Gastroesophageal sphincter (tissue), 4 donors: Measurements from ENCODE around the gene TBXT. TPM values are rescaled to one million over a fixed set of nuclear protein-coding genes. Genes with fewer than 3 reads are reported as not detected.

ENCODE experiments used
- ATAC-seq: fragments of 150-250 bp; one replicate; pipeline ENCODE4 v1.9.1; 2016; ENCODE audit warnings: mild to moderate bottlenecking, moderate library complexity
- H3K27ac ChIP-seq, 4 donors: fragments of 200-600 bp; sonication (generic) in 3 of 4; 1 replicate in 3 of 4; 2 replicates in 1 of 4; pipeline ENCODE4 v1.5.1; 2016 to 2019
- H3K27me3 ChIP-seq: fragments of 200-600 bp; sonication (generic); one replicate; pipeline ENCODE4 v1.5.1; 2019
- H3K36me3 ChIP-seq, 2 donors: fragments of 200-600 bp; sonication (generic); one replicate each; pipeline ENCODE4 v1.5.1; 2019; ENCODE audit warnings: control low read depth in 1 of 2
- H3K4me1 ChIP-seq, 3 donors: fragments of 200-600 bp; sonication (generic); 1 replicate in 2 of 3; 2 replicates in 1 of 3; pipeline ENCODE4 v1.5.1; 2016 to 2019; ENCODE audit warnings: control low read depth in 2 of 3
- H3K4me3 ChIP-seq, 2 donors: fragments of 200-600 bp; sonication (generic); one replicate each; pipeline ENCODE4 v1.5.1; 2019; ENCODE audit warnings: mild to moderate bottlenecking in 1 of 2, moderate library complexity in 1 of 2
- H3K9me3 ChIP-seq, 3 donors: fragments of 200-600 bp; sonication (generic); one replicate each; pipeline ENCODE4 v1.5.1; 2017 to 2019; ENCODE audit warnings: control low read depth in 2 of 3
- EP300 ChIP-seq: sonication (generic); formaldehyde crosslinking; IDR thresholded peaks from one replicate; pipeline ENCODE4 v1.6.1; 2017; ENCODE audit warnings: antibody characterized with exemption, mild to moderate bottlenecking
- POLR2A ChIP-seq, 2 donors: fragments of 450-650 bp; IDR thresholded peaks; one replicate each; pipeline ENCODE4 v1.6.1; 2017; ENCODE audit warnings: antibody characterized with exemption in 2 of 2, mild to moderate bottlenecking in 2 of 2, moderate library complexity in 1 of 2
- POLR2AphosphoS5 ChIP-seq: sonication (generic); formaldehyde crosslinking; IDR thresholded peaks from one replicate; pipeline ENCODE4 v1.6.1; 2017; ENCODE audit warnings: antibody characterized with exemption
- WGBS, 2 donors: methylation state at CpG; one replicate each; pipeline ENCODE4 v1.1.5; 2018; ENCODE audit warnings: low coverage in 1 of 2; 5-methylcytosine and 5-hydroxymethylcytosine counted together
- total RNA-seq, 4 donors: library from RNA; depleted of rRNA; stranded (reverse); fragments of >200 nt; gene quantifications; one replicate each; pipeline ENCODE4 v1.1.0, GENCODE V29; 2016
- TF ChIP-seq, protein P1 (sequence below), 4 experiments: fragments of 200-600 bp in 2 of 4; fragments of 450-650 bp in 2 of 4; sonication (generic) in 1 of 4; IDR thresholded peaks; one replicate each; pipeline ENCODE4 v1.5.1; 2017 to 2019; ENCODE audit warnings: antibody characterized with exemption in 4 of 4, mild to moderate bottlenecking in 2 of 4, moderate library complexity in 2 of 4

The TBXT gene
- total RNA-seq, 4 donors from 2014 or later: not detected

DNA sequence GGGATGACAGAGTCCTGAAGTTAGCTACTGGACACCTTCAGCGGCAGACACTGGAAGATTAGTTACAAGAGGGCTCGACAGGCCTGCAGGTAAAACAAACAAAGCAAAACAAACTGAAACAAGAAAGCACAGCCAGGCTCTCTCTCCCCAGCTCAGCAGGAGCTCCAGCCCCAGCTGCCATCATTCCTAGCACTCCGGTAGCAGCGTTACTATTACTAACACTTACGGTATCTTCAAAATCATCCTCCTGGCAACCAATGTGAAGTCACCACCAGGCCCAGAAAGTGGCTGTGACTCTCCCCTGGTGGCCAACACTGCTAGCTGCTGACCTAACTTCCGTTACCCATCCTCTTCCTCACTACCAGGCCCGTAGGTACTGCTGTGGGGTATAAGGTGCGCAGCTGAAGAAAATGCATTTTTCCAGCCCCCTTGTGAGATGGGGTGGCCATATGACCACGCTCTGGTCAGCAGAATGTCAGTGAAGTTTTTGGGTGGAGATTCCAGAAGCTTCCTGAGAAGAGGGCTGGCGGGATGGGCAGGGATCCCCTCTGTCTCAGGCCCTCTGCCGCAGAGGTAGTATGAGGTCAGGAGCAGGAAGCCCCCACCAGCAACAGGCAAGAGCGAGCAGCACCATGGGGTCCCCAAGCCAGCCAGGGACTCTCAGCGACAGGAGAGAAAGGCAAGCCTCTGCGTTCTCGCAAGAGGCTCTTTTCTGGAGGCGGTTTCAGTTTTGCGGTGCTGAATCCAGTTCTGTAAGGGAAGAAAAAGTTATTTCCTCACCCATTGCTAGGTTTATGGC is 37.4 kb upstream of the TBXT start:
- ATAC-seq: no peak
- Histone ChIP-seq H3K27ac (no peak overlapping the region), H3K27me3 (peaks cover 20% of the 10 kb centered on the region), H3K36me3 (no peaks in the 10 kb centered on the region), H3K4me1 (no peaks in the 10 kb centered on the region), H3K4me3 (no peak overlapping the region), H3K9me3 (no peaks in the 10 kb centered on the region)
- TF ChIP-seq POLR2A (IDR thresholded peaks at IDR 0.05) (no peak), EP300 (no peak), POLR2AphosphoS5 (no peak)
- TF ChIP-seq, protein P1, sequence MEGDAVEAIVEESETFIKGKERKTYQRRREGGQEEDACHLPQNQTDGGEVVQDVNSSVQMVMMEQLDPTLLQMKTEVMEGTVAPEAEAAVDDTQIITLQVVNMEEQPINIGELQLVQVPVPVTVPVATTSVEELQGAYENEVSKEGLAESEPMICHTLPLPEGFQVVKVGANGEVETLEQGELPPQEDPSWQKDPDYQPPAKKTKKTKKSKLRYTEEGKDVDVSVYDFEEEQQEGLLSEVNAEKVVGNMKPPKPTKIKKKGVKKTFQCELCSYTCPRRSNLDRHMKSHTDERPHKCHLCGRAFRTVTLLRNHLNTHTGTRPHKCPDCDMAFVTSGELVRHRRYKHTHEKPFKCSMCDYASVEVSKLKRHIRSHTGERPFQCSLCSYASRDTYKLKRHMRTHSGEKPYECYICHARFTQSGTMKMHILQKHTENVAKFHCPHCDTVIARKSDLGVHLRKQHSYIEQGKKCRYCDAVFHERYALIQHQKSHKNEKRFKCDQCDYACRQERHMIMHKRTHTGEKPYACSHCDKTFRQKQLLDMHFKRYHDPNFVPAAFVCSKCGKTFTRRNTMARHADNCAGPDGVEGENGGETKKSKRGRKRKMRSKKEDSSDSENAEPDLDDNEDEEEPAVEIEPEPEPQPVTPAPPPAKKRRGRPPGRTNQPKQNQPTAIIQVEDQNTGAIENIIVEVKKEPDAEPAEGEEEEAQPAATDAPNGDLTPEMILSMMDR (IDR thresholded peaks at IDR 0.05): no peak
- 86 to 100% methylated on average over 2 to 7 of the region's 17 CpGs for WGBS, 2 donors

DNA sequence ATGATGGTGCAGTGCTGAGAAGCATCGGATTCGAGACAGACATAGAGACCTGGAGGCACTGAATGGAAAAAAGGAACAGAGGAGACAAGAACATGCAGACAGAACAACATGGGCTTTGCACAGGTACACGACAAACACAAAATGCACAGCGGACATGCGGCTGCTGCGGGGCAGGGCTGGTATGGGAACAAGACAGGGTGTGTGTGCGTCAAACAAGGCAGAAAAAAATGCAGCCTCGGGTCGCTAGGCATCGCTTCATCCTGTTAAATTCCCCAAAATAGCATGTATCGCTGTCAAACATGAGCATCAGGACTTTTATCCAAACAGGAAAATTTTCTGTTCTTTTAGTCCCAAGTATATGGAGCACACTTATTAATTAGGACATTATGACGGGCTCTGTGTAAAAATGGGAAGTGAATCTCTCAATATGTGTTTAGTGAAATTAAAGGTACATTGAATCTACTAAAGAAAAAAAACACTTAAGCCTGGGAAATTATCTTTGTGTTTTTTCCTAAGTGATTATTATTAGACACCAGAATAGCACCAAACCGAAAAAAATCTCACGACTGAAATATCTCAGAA is 36.1 kb upstream of the TBXT start:
- Histone ChIP-seq H3K27me3 (peaks cover 20% of the 10 kb centered on the region), H3K4me1 (no peaks in the 10 kb centered on the region), H3K4me3 (no peak overlapping the region), H3K9me3 (no peaks in the 10 kb centered on the region), H3K36me3 (no peaks in the 10 kb centered on the region), H3K27ac (no peak overlapping the region)
- TF ChIP-seq EP300 (no peak), POLR2AphosphoS5 (no peak), POLR2A (IDR thresholded peaks at IDR 0.05) (no peak)
- TF ChIP-seq, protein P1 (IDR thresholded peaks at IDR 0.05): no peak
- WGBS, 2 donors: 88 to 96% methylated on average over 10 to 14 of the region's 14 CpGs
- no peak for ATAC-seq

DNA sequence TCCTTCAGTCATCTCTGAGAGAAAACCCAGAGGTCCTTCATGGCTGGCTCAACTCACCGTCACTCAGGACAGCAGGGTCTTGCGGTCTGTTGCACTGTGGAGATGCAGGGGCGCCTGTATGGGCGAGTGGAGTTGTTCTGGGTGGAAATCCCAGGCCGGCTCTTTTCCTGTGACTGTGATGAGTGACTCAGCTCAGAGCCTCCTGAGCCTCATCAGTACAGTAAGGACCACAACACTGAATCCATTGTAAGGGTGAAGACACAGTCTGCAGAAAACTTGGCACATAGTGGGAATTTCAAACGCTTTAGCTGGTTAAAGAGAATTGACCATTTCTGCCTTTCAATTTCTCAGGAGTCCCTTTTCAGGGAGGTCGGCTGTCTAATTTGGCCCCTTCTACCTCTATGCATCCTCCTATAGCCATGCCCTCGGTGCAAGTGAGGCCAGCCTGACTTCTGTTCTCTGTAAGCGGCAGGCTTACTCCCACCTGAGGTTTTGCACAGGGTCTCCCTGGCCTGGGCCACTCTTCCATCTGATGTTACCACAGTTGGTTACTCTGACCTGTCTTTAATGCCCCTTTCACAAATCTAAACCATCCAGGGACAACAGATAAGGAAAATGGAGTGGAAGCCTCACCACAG is 35.5 kb upstream of the TBXT start:
- Histone ChIP-seq H3K36me3 (no peaks in the 10 kb centered on the region), H3K4me3 (no peak overlapping the region), H3K27ac (no peak overlapping the region), H3K4me1 (no peaks in the 10 kb centered on the region), H3K9me3 (no peaks in the 10 kb centered on the region), H3K27me3 (peaks cover 22% of the 10 kb centered on the region)
- ATAC-seq: no peak
- 80% methylated on average over 2 of the region's 9 CpGs; no CpG with 5 or more reads in 1 of the 2 donors for WGBS, 2 donors
- TF ChIP-seq, protein P1 (IDR thresholded peaks at IDR 0.05): no peak
- TF ChIP-seq EP300 (no peak), POLR2A (IDR thresholded peaks at IDR 0.05) (no peak), POLR2AphosphoS5 (no peak)

DNA sequence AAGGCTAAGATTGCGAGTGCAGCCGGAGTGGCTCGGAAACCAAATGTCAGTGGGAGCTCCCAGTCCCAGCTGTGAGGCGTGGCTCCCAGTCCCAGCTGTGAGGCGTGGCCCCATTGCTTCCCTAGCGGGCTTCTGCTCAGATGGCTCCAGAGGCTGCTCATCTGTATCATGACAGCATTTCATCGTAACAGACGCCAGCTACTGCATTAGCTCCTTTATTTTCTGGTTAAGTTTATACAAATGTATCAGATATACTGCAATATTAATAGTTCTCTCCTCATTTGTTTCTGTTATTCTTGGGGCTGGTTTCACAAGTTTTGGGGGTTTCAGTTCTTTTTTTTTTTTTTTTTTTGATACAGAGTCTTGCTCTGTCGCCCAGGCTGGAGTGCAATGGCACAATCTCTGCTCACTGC is 34.7 kb upstream of the TBXT start:
- H3K27me3 ChIP-seq: peaks cover 20% of the 10 kb centered on the region
- no peak overlapping the region for H3K4me3 ChIP-seq
- no peaks in the 10 kb centered on the region for H3K9me3 ChIP-seq
- no peak for TF ChIP-seq POLR2A (IDR thresholded peaks at IDR 0.05)
- TF ChIP-seq POLR2AphosphoS5: no peak
- no peak for TF ChIP-seq EP300
- TF ChIP-seq, protein P1 (IDR thresholded peaks at IDR 0.05): no peak
- H3K4me1 ChIP-seq: no peaks in the 10 kb centered on the region
- 33 to 35% methylated on average over 6 to 7 of the region's 9 CpGs for WGBS, 2 donors
- ATAC-seq: peak; percentile 60
- no peak overlapping the region for H3K27ac ChIP-seq
- no peaks in the 10 kb centered on the region for H3K36me3 ChIP-seq
